Measurements from ENCODE around the gene SEMA4D.

- TF ChIP-seq POLR2A (IDR thresholded peaks at IDR 0.05) = no peak
- no peak for TF ChIP-seq CTCF (IDR thresholded peaks at IDR 0.05)
Measured at GRCh38 chr9:89460551-89460950, 37.4 kb downstream of the SEMA4D start.
